Hepatocyte (in vitro differentiated cells): ENCODE data around the gene PHETA1. TPM values are rescaled to one million over a fixed set of nuclear protein-coding genes. Genes with fewer than 3 reads are reported as not detected.

Experiments used
- DNase-seq: peaks from one replicate; pipeline ENCODE4 v3.0.0-alpha.2; 2016; ENCODE audit warnings: low spot score
- H2AFZ ChIP-seq: fragments of 200-600 bp; sonication (generic); 2 replicates; pipeline ENCODE4 v1.6.0; 2016; ENCODE audit warnings: antibody characterized with exemption, mild to moderate bottlenecking
- H3K27ac ChIP-seq: fragments of 200-600 bp; sonication (generic); 2 replicates; pipeline ENCODE4 v1.5.1; 2016; ENCODE audit warnings: mild to moderate bottlenecking
- H3K27me3 ChIP-seq: fragments of 200-600 bp; sonication (generic); 2 replicates; pipeline ENCODE4 v1.6.1; 2016
- H3K36me3 ChIP-seq: fragments of 200-600 bp; sonication (generic); replicated peaks from 2 replicates; pipeline ENCODE4 v1.5.1; 2016; ENCODE audit warnings: low read depth; ENCODE audit not compliant: insufficient read depth
- H3K4me1 ChIP-seq: fragments of 200-600 bp; sonication (generic); 2 replicates; pipeline ENCODE4 v1.5.1; 2016; ENCODE audit warnings: mild to moderate bottlenecking, moderate library complexity; ENCODE audit not compliant: insufficient read depth
- H3K4me2 ChIP-seq: fragments of 200-600 bp; sonication (generic); 2 replicates; pipeline ENCODE4 v1.6.0; 2016
- H3K4me3 ChIP-seq: fragments of 200-600 bp; sonication (generic); 2 replicates; pipeline ENCODE4 v1.5.1; 2016; ENCODE audit warnings: mild to moderate bottlenecking
- H3K79me2 ChIP-seq: fragments of 200-600 bp; sonication (generic); 2 replicates; pipeline ENCODE4 v1.6.0; 2017; ENCODE audit warnings: mild to moderate bottlenecking
- H3K9me2 ChIP-seq: fragments of 200-600 bp; sonication (generic); replicated peaks from 2 replicates; pipeline ENCODE4 v1.6.0; 2017; ENCODE audit warnings: mild to moderate bottlenecking; ENCODE audit not compliant: insufficient read depth
- H3K9me3 ChIP-seq: fragments of 200-600 bp; sonication (generic); 2 replicates; pipeline ENCODE4 v1.5.1; 2016; ENCODE audit warnings: low read depth, mild to moderate bottlenecking
- H4K20me1 ChIP-seq: fragments of 200-600 bp; sonication (generic); 2 replicates; pipeline ENCODE4 v1.6.0; 2016; ENCODE audit warnings: mild to moderate bottlenecking; ENCODE audit not compliant: insufficient read depth, poor library complexity, severe bottlenecking
- EZH2 ChIP-seq: fragments of 200-600 bp; sonication (generic); IDR thresholded peaks from 2 replicates; pipeline ENCODE4 v1.6.1; 2016; ENCODE audit warnings: antibody characterized with exemption, mild to moderate bottlenecking, borderline replicate concordance
- EZH2phosphoT487 ChIP-seq: fragments of 200-600 bp; sonication (generic); IDR thresholded peaks from one replicate; pipeline ENCODE4 v1.6.1; 2018; ENCODE audit warnings: antibody characterized with exemption, mild to moderate bottlenecking, low read depth, moderate library complexity; ENCODE audit not compliant: unreplicated experiment, severe bottlenecking
- WGBS: methylation state at CpG from one replicate; pipeline ENCODE4 v1.1.6; 2016; ENCODE audit warnings: low lambda C conversion rate; ENCODE audit errors: missing lambda C conversion rate; 5-methylcytosine and 5-hydroxymethylcytosine counted together
- polyA plus RNA-seq: library from polyadenylated mRNA; unstranded; fragments of >200 nt; fragmentation: Nextera tagmentation; extraction: Ambion mirVana; gene quantifications from 2 replicates; pipeline ENCODE4 v1.2.1, GENCODE V29; 2016
- total RNA-seq: library from RNA; depleted of rRNA; stranded (reverse); fragments of >200 nt; gene quantifications from 2 replicates; pipeline ENCODE4 v1.2.3, GENCODE V29; 2014
- TF ChIP-seq, protein P1 (sequence below): fragments of 200-600 bp; sonication (generic); IDR thresholded peaks from 2 replicates; pipeline ENCODE4 v1.5.1; 2016; ENCODE audit warnings: antibody characterized with exemption, mild to moderate bottlenecking; ENCODE audit not compliant: poor library complexity

The PHETA1 gene
- total and polyA plus RNA-seq, 2 experiments from 2014 or later = 24.6 to 30.9 TPM

DNA sequence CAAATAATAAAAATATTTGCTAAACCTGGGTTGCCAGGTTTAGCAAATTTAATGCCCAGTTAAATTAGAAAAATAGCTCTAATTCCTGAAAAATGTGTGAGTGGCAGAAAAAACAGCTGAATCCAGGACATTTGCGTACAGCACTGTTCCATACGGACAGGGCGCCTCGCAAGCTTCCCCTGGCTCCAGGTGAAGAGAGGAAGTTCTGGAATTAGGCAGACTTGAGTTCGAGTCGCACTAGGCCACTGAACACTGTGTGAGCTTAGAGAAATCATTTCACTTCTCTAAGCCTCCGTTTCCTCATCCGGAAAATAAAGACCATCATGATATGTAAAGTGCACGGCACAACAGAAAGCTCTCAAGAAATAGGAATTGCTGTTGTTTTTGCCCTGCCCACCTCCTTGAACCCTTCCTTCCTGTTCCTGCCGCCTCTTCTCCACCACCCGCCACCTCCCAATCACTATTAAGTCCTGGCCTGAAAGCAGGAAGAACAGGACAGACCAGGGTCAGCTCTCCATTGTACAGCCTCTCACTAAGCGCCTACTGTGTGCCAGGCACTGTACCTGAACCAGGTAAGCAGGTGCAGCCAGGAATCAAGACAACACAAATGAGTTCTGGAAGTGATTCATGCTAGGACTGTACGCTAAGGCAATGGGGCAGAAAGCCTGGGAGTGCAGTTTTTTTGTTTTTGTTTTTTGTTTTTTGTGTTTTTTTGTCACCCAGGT is 763 bp upstream of the PHETA1 start:
- WGBS = 85% methylated on average over 13 of the region's 13 CpGs
- peaks cover 3% of the 10 kb centered on the region for H3K4me1 ChIP-seq
- no peaks in the 10 kb centered on the region for H3K27me3 ChIP-seq
- no peaks in the 10 kb centered on the region for H4K20me1 ChIP-seq
- H3K4me3 ChIP-seq = peak overlapping the region; percentile 23
- no peak overlapping the region for H3K27ac ChIP-seq
- DNase-seq = no peak
- H3K79me2 ChIP-seq = peaks cover 22% of the 10 kb centered on the region
- H3K36me3 ChIP-seq = no peaks in the 10 kb centered on the region
- no peaks in the 10 kb centered on the region for H3K9me3 ChIP-seq
- peak overlapping the region; percentile 90 for H3K4me2 ChIP-seq
- no peak for TF ChIP-seq EZH2phosphoT487
- TF ChIP-seq, protein P1, sequence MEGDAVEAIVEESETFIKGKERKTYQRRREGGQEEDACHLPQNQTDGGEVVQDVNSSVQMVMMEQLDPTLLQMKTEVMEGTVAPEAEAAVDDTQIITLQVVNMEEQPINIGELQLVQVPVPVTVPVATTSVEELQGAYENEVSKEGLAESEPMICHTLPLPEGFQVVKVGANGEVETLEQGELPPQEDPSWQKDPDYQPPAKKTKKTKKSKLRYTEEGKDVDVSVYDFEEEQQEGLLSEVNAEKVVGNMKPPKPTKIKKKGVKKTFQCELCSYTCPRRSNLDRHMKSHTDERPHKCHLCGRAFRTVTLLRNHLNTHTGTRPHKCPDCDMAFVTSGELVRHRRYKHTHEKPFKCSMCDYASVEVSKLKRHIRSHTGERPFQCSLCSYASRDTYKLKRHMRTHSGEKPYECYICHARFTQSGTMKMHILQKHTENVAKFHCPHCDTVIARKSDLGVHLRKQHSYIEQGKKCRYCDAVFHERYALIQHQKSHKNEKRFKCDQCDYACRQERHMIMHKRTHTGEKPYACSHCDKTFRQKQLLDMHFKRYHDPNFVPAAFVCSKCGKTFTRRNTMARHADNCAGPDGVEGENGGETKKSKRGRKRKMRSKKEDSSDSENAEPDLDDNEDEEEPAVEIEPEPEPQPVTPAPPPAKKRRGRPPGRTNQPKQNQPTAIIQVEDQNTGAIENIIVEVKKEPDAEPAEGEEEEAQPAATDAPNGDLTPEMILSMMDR = no peak
- TF ChIP-seq EZH2 = no peak
- no peaks in the 10 kb centered on the region for H3K9me2 ChIP-seq
- peak overlapping the region; percentile 54 for H2AFZ ChIP-seq

DNA sequence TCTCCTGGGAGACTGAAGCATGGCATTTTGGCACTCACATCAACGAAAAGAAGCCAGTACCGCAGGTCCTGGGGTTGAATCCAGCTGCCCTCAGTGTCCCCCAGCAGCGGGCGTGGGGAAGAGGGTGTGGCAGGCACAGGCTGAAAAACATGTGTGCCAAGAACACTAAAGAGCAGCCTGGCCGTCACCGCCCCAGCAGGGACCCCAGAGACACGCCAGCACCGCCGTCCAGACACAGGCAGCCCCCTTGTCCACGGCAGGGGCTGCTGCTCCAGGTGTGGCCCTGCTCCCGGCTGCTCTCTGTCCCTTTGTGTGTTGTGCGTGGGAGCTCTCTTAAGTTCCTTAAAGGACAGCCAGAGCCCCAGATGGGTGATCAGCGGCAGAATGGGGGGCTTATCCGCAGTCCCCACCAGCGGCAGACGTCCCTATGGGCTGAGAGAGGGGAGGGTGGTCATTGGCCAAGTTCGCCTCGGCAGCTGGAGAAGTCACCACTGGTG is 556 bp downstream of the PHETA1 start:
- no peaks in the 10 kb centered on the region for H3K36me3 ChIP-seq
- H3K4me2 ChIP-seq = peak overlapping the region; percentile 90
- no peaks in the 10 kb centered on the region for H3K9me2 ChIP-seq
- peak; percentile 30 for DNase-seq
- no peaks in the 10 kb centered on the region for H4K20me1 ChIP-seq
- H3K9me3 ChIP-seq = no peaks in the 10 kb centered on the region
- peaks cover 22% of the 10 kb centered on the region for H3K79me2 ChIP-seq
- WGBS = 2% methylated on average over 18 of the region's 18 CpGs
- peak overlapping the region; percentile 94 for H3K4me3 ChIP-seq
- TF ChIP-seq, protein P1 = no peak
- TF ChIP-seq EZH2 (no peak), EZH2phosphoT487 (no peak)
- peak overlapping the region; percentile 80 for H3K27ac ChIP-seq
- H2AFZ ChIP-seq = peak overlapping the region; percentile 92
- peaks cover 3% of the 10 kb centered on the region for H3K4me1 ChIP-seq
- no peaks in the 10 kb centered on the region for H3K27me3 ChIP-seq

DNA sequence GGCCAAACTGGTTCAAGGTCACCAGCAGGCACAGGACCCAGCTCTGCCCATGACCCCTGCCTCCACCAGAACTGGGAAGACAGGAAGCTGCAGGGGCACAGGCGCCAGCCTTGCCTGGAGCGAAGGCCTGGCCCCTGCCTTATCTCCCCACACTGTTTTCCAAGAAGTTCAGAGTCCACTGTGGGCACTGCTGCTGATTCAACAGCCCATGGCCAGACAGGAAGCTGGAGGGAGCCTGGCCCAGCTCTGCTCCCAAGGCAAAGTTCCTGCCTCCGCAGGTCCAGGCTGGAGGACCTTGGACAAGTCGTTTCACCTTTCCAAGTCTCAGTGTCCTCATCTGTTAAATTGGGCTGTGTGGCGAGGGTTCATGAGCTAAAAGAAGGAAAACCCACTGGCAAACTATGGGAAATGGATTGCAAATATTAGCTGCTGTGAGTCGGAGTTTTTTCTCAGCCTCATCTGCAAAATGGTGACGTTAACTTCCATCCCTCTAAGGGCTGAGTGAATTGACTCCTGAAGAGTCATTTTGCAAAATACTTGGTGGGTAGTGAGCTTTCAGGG is 1.2 kb downstream of the PHETA1 start:
- H3K4me3 ChIP-seq = peak overlapping the region; percentile 94
- WGBS = 35% methylated on average over 7 of the region's 7 CpGs

More for the DNA sequence above, 1.2 kb downstream of the PHETA1 start:
- no peaks in the 10 kb centered on the region for H3K27me3 ChIP-seq
- H3K9me2 ChIP-seq = no peaks in the 10 kb centered on the region
- no peaks in the 10 kb centered on the region for H4K20me1 ChIP-seq
- peak overlapping the region; percentile 90 for H3K4me2 ChIP-seq
- peaks cover 3% of the 10 kb centered on the region for H3K4me1 ChIP-seq
- peak; percentile 82 for DNase-seq
- peaks cover 22% of the 10 kb centered on the region for H3K79me2 ChIP-seq
- H3K9me3 ChIP-seq = no peaks in the 10 kb centered on the region
- H2AFZ ChIP-seq = no peak overlapping the region
- H3K36me3 ChIP-seq = no peaks in the 10 kb centered on the region
- TF ChIP-seq EZH2 (no peak), EZH2phosphoT487 (no peak)
- TF ChIP-seq, protein P1 = no peak
- H3K27ac ChIP-seq = peak overlapping the region; percentile 80
